ENCODE results near the gene NOL4L.

- no peak for TF ChIP-seq CTCF (IDR thresholded peaks at IDR 0.05)
- TF ChIP-seq POLR2A (IDR thresholded peaks at IDR 0.05) = no peak
Measured at GRCh38 chr20:32564440-32564839, 20.7 kb downstream of the NOL4L start.

All from thyroid gland (tissue), 4 donors.